Measurements from ENCODE around the gene C17orf107.
"Not testable (repeated sequence)": the region's sequence is repeated elsewhere in the genome, so short reads cannot be mapped to it uniquely, and the experiment has no call there.

GRCh38 chr17:4906642-4907041, 7.3 kb downstream of the C17orf107 start:
- not testable (repeated sequence) for TF ChIP-seq CTCF, POLR2A (IDR thresholded peaks at IDR 0.05)
